Measurements from ENCODE around the gene BCOR. TPM values are rescaled to one million over a fixed set of nuclear protein-coding genes. Genes with fewer than 3 reads are reported as not detected.

The BCOR gene
- total RNA-seq, 1 experiment from 2014 or later: 134 TPM

GRCh38 chrX:40065296-40066046 is 32.3 kb downstream of the BCOR start:
- Histone ChIP-seq H3K27me3 (ENCODE audit: insufficient read depth, low read length) (no peaks in the 10 kb centered on the region), H3K79me2 (ENCODE audit: insufficient read depth, low read length) (no peaks in the 10 kb centered on the region), H3K23ac (ENCODE audit: insufficient read length, low read depth, low read length) (no peak overlapping the region), H3K4me2 (ENCODE audit: insufficient read depth, insufficient read length, low read length) (no peak overlapping the region), H2BK15ac (ENCODE audit: low read depth, low read length) (no peak overlapping the region), H2BK20ac (ENCODE audit: low read depth, low read length, poor library complexity, severe bottlenecking) (no peak overlapping the region), H3K27ac (ENCODE audit: insufficient read length, low read depth, low read length) (no peak overlapping the region), H3K4ac (ENCODE audit: low read depth, low read length) (no peak overlapping the region), H4K20me1 (ENCODE audit: control insufficient read depth, insufficient read depth, insufficient read length) (no peaks in the 10 kb centered on the region), H3K79me1 (ENCODE audit: insufficient read depth, low read depth, low read length, poor library complexity, severe bottlenecking) (no peaks in the 10 kb centered on the region), H3K56ac (ENCODE audit: insufficient read length, low read depth, low read length) (no peak overlapping the region), H3K23me2 (ENCODE audit: insufficient read length, low read depth, low read length, poor library complexity, severe bottlenecking) (no peaks in the 10 kb centered on the region), H3K18ac (ENCODE audit: insufficient read length, low read depth, low read length) (no peak overlapping the region), H2BK12ac (ENCODE audit: insufficient read length, low read depth, low read length) (no peak overlapping the region), H3T11ph (ENCODE audit: low read length) (no peak overlapping the region), H4K8ac (replicated peaks; ENCODE audit: insufficient read length, low read depth, low read length) (no peak overlapping the region), H4K91ac (ENCODE audit: insufficient read length, low read depth, low read length) (no peak overlapping the region), H2AFZ (ENCODE audit: low read length) (no peak overlapping the region), H3K9me3 (ENCODE audit: control insufficient read depth, low read depth, low read length) (no peaks in the 10 kb centered on the region), H2AK5ac (ENCODE audit: insufficient read length, low read length) (no peak overlapping the region), H3K14ac (ENCODE audit: insufficient read depth, low read length) (no peak overlapping the region), H2BK5ac (ENCODE audit: insufficient read length, low read length) (no peak overlapping the region), H4K5ac (ENCODE audit: insufficient read length, low read depth, low read length) (no peak overlapping the region), H3K4me1 (ENCODE audit: insufficient read depth, low read length) (peaks cover 11% of the 10 kb centered on the region; the same call in 1 of the 2 replicates), H3K9ac (ENCODE audit: extremely low read depth, insufficient read length, low read length) (no peak overlapping the region), H2BK120ac (ENCODE audit: low read depth, low read length, poor library complexity, severe bottlenecking) (no peak overlapping the region)
- peaks cover 52 to 99% (median 90%) of the 10 kb centered on the region in 3 experiments for H3K36me3 Mint-ChIP-seq (ENCODE audit: insufficient read depth in 1 of 3, low read depth in 3 of 3)
- TF ChIP-seq, protein P1, sequence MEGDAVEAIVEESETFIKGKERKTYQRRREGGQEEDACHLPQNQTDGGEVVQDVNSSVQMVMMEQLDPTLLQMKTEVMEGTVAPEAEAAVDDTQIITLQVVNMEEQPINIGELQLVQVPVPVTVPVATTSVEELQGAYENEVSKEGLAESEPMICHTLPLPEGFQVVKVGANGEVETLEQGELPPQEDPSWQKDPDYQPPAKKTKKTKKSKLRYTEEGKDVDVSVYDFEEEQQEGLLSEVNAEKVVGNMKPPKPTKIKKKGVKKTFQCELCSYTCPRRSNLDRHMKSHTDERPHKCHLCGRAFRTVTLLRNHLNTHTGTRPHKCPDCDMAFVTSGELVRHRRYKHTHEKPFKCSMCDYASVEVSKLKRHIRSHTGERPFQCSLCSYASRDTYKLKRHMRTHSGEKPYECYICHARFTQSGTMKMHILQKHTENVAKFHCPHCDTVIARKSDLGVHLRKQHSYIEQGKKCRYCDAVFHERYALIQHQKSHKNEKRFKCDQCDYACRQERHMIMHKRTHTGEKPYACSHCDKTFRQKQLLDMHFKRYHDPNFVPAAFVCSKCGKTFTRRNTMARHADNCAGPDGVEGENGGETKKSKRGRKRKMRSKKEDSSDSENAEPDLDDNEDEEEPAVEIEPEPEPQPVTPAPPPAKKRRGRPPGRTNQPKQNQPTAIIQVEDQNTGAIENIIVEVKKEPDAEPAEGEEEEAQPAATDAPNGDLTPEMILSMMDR (conservative IDR thresholded peaks at IDR 0.05): no peak
- peaks cover 73 to 77% of the 10 kb centered on the region in 2 experiments for H3K9me3 Mint-ChIP-seq
- 0 out of 2 replicates have a peak, but pooled peaks cover 2% of the 10 kb centered on the region for H3K27me3 Mint-ChIP-seq (ENCODE audit: low read depth)
- no peak overlapping the region for H3K4me3 Mint-ChIP-seq
- H3K27ac Mint-ChIP-seq: no peak overlapping the region; a peak in 1 of 7 replicates
- no peak for DNase-seq
- WGBS (ENCODE audit: extremely low coverage, insufficient read length, low lambda C conversion rate): no CpG with 5 or more reads among the region's 16 CpGs
- H3K4me1 Mint-ChIP-seq: peaks cover 29 to 40% of the 10 kb centered on the region in 2 experiments

Measured in H9 (cell line).